Amniotic stem cell (primary cell): ENCODE results near the gene CDRT15.
"Not testable (repeated sequence)": the region's sequence is repeated elsewhere in the genome, so short reads cannot be mapped to it uniquely, and the experiment has no call there.

Source experiments
- DNase-seq: peaks from one replicate; lab custom pipeline; 2025; lab: John Stamatoyannopoulos, UW

Gene CDRT15

GRCh38 chr17:14236762-14237161 lies at the start of gene CDRT15:
Gene CDRT15, minus strand, starts transcription at chr17:14236862. Its CDS starts 29 bp downstream, at chr17:14236833.
- not testable (repeated sequence) for DNase-seq

- DNase-seq: no peak
These were observed 46.1 kb upstream of the CDRT15 start for GRCh38 chr17:14282726-14283125.

GRCh38 chr17:14281530-14281929 lies 44.9 kb upstream of the CDRT15 start:
- DNase-seq: no peak

- no peak for DNase-seq
These were observed 40.0 kb upstream of the CDRT15 start for GRCh38 chr17:14276535-14277250.

- DNase-seq: no peak
These were observed 33.8 kb upstream of the CDRT15 start for GRCh38 chr17:14270508-14270907.

- no peak for DNase-seq
These were observed 32.8 kb upstream of the CDRT15 start for GRCh38 chr17:14269473-14269872.

- DNase-seq: no peak
These were observed 31.6 kb upstream of the CDRT15 start for GRCh38 chr17:14268264-14268663.

- DNase-seq: no peak
These were observed 24.7 kb upstream of the CDRT15 start for GRCh38 chr17:14261406-14261805.

- DNase-seq: no peak
These were observed 9.0 kb upstream of the CDRT15 start for GRCh38 chr17:14245629-14246028.

- no peak for DNase-seq
These were observed 8.3 kb upstream of the CDRT15 start for GRCh38 chr17:14245002-14245401.

GRCh38 chr17:14239271-14239670 lies 2.6 kb upstream of the CDRT15 start:
- not testable (repeated sequence) for DNase-seq

GRCh38 chr17:14236032-14236431 lies 630 bp downstream of the CDRT15 start:
- DNase-seq: not testable (repeated sequence)

GRCh38 chr17:14235047-14235446 lies 1.6 kb downstream of the CDRT15 start:
- DNase-seq: not testable (repeated sequence)

- not testable (repeated sequence) for DNase-seq
These were observed 5.5 kb downstream of the CDRT15 start for GRCh38 chr17:14231187-14231586.

GRCh38 chr17:14228903-14229302 lies 7.8 kb downstream of the CDRT15 start:
- DNase-seq: no peak

- DNase-seq: no peak
These were observed 9.6 kb downstream of the CDRT15 start for GRCh38 chr17:14227052-14227451.

- DNase-seq: no peak
These were observed 11.2 kb downstream of the CDRT15 start for GRCh38 chr17:14225254-14225980.

- no peak for DNase-seq
These were observed 14.1 kb downstream of the CDRT15 start for GRCh38 chr17:14222611-14223010.

GRCh38 chr17:14214271-14214670 lies 22.4 kb downstream of the CDRT15 start:
- DNase-seq: no peak

GRCh38 chr17:14212401-14212800 lies 24.3 kb downstream of the CDRT15 start:
- no peak for DNase-seq

- no peak for DNase-seq
These were observed 24.9 kb downstream of the CDRT15 start for GRCh38 chr17:14211801-14212200.

GRCh38 chr17:14211246-14211645 lies 25.4 kb downstream of the CDRT15 start:
- DNase-seq: no peak

GRCh38 chr17:14209215-14209614 lies 27.4 kb downstream of the CDRT15 start:
- DNase-seq: no peak
